Measurements from ENCODE around the gene ANKRD39. TPM values are rescaled to one million over a fixed set of nuclear protein-coding genes. Genes with fewer than 3 reads are reported as not detected.
A peak's percentile ranks its signal among the peaks of the same experiment; 100 is the strongest.

Gene ANKRD39
- total RNA-seq, 2 donors from 2014 or later, result 8.4 to 18.0 TPM

- H3K9me3 ChIP-seq, result no peaks in the 10 kb centered on the region
- no peaks in the 10 kb centered on the region for H3K27me3 ChIP-seq (replicated peaks; ENCODE audit: insufficient read depth)
- peaks cover 23 to 52% of the 10 kb centered on the region in 2 donors for H3K4me1 ChIP-seq (ENCODE audit: control insufficient read depth in 1 of 2, low read depth in 2 of 2)
- TF ChIP-seq CTCF (IDR thresholded peaks at IDR 0.05), result no peak
- no peak for ATAC-seq (ENCODE audit: insufficient number of reproducible peaks, low FRiP score, low read depth)
- no peak overlapping the region for H3K4me3 ChIP-seq
- DNase-seq (ENCODE audit: low spot score), result no peak
- H3K27ac ChIP-seq, result peak overlapping the region in 1 of 2 donors; percentile 23
- H3K36me3 ChIP-seq, result no peaks in the 10 kb centered on the region
Measured at GRCh38 chr2:96895032-96895745, 37.4 kb upstream of the ANKRD39 start.

GRCh38 chr2:96894151-96894531 lies 36.3 kb upstream of the ANKRD39 start:
- Histone ChIP-seq H3K9me3 (no peaks in the 10 kb centered on the region), H3K27me3 (replicated peaks; ENCODE audit: insufficient read depth) (no peaks in the 10 kb centered on the region), H3K4me3 (no peak overlapping the region), H3K27ac (no peak overlapping the region), H3K4me1 (ENCODE audit: control insufficient read depth in 1 of 2, low read depth in 2 of 2) (peaks cover 22 to 55% of the 10 kb centered on the region in 2 donors), H3K36me3 (no peaks in the 10 kb centered on the region)
- ATAC-seq (ENCODE audit: insufficient number of reproducible peaks, low FRiP score, low read depth) (no peak), DNase-seq (ENCODE audit: low spot score) (no peak)
- no peak for TF ChIP-seq CTCF (IDR thresholded peaks at IDR 0.05)

GRCh38 chr2:96893289-96894150 lies 35.7 kb upstream of the ANKRD39 start:
- Histone ChIP-seq H3K4me1 (ENCODE audit: control insufficient read depth in 1 of 2, low read depth in 2 of 2) (peaks cover 18 to 55% of the 10 kb centered on the region in 2 donors), H3K9me3 (no peaks in the 10 kb centered on the region), H3K27me3 (replicated peaks; ENCODE audit: insufficient read depth) (no peaks in the 10 kb centered on the region), H3K27ac (no peak overlapping the region), H3K36me3 (no peaks in the 10 kb centered on the region), H3K4me3 (no peak overlapping the region)
- DNase-seq (ENCODE audit: low spot score) (no peak), ATAC-seq (ENCODE audit: insufficient number of reproducible peaks, low FRiP score, low read depth) (no peak)
- TF ChIP-seq CTCF (IDR thresholded peaks at IDR 0.05), result no peak

GRCh38 chr2:96891591-96892333 lies 33.9 kb upstream of the ANKRD39 start:
- peak; percentile 67 for ATAC-seq (ENCODE audit: insufficient number of reproducible peaks, low FRiP score, low read depth)
- no peak overlapping the region for H3K4me3 ChIP-seq

More at GRCh38 chr2:96891591-96892333, 33.9 kb upstream of the ANKRD39 start:
- Histone ChIP-seq H3K9me3 (no peaks in the 10 kb centered on the region), H3K27me3 (replicated peaks; ENCODE audit: insufficient read depth) (no peaks in the 10 kb centered on the region), H3K4me1 (ENCODE audit: control insufficient read depth in 1 of 2, low read depth in 2 of 2) (peaks cover 33 to 71% of the 10 kb centered on the region in 2 donors), H3K36me3 (no peaks in the 10 kb centered on the region), H3K27ac (peak overlapping the region; percentile 67 to 74)
- DNase-seq (ENCODE audit: low spot score), result no peak
- TF ChIP-seq CTCF (IDR thresholded peaks at IDR 0.05), result no peak
